Activated CD4-positive, alpha-beta T cell treated with anti-CD3 and anti-CD28 coated beads for 48 hours (primary cell): ENCODE results near the gene CCDC127.
"Not testable (repeated sequence)": the region's sequence is repeated elsewhere in the genome, so short reads cannot be mapped to it uniquely, and the experiment has no call there.

Experiments used
- DNase-seq: peaks from one replicate; pipeline ENCODE4 v3.0.0-alpha.2; 2020

Gene CCDC127

DNA sequence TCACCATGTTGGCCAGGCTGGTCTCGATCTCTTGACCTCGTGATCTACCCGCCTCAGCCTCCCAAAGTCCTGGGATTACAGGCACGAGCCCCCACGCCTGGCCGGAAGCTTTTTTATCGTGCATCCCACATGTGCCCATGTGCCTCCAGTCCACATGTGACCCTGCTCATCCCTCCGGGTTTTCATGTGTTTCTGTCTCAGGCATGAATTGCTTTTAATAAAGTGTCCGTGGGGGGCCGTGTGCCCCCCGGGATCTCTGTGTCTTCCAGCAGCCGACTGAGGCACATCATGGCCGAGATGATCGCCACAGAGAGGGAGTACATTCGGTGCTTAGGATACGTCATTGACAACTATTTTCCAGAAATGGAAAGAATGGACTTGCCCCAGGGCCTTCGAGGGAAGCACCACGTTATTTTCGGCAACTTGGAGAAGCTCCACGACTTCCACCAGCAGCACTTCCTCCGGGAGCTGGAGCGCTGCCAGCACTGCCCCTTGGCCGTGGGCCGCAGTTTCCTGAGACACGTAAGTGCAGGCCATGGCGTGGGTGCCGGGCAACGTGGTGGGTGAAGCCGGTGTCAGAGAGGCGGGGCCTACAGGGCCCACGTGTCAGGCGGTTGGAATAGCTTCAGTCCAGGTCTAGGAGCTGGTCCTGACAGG, 48.8 kb downstream of the CCDC127 start:
- DNase-seq: no peak

GRCh38 chr5:167982-168660, 49.8 kb downstream of the CCDC127 start:
- no peak for DNase-seq

GRCh38 chr5:167511-167910, 50.4 kb downstream of the CCDC127 start:
- no peak for DNase-seq

- no peak for DNase-seq
These were observed 51.2 kb downstream of the CCDC127 start for GRCh38 chr5:166441-167372.

- DNase-seq: not testable (repeated sequence)
These were observed 53.2 kb downstream of the CCDC127 start for GRCh38 chr5:164783-165182.

- no peak for DNase-seq
These were observed 53.7 kb downstream of the CCDC127 start for GRCh38 chr5:164244-164643.

- DNase-seq: no peak
These were observed 54.1 kb downstream of the CCDC127 start for GRCh38 chr5:163841-164240.

DNA sequence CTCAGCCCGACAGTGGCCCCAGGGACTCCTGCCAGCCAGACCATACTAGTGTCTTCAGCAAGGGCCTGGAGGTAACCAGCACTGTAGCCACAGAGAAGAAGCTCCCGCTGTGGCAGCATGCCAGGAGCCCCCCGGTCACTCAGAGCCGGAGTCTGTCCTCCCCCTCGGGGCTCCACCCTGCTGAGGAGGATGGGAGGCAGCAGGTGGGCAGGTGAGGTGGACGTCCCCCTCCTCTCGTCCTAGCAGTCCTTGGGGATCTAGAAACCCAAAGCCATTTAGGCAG, 54.7 kb downstream of the CCDC127 start:
- DNase-seq: no peak

DNA sequence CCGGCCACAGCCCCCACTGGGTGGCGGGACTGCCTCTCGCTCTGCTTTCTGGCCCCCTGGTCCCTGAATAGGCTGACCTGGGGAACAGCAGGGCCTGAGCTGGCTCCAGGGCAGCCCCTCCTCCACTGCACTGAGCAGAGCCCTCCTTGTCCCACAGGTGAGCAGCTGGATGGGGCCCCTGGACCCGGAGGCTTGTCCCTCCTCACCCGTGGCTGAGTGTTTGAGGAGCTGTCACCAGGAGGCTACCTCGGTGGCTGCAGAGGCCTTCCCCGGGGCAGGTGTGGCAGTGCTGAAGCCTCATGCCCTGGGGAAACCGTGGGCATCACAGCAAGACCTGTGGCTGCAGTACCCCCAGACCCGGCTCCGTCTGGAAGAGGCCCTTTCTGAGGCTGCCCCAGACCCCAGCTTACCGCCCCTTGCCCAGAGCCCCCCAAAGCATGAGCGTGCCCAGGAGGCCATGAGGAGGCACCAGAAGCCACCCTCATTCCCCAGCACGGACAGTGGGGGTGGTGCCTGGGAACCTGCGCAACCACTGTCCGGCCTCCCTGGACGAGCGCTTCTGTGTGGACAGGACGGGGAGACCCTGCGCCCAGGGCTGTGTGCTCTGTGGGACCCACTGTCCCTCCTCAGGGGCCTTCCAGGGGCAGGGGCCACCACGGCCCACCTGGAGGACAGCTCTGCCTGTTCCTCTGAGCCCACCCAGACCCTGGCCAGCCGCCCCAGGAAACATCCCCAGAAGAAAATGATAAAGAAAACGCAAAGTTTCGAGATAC, 55.2 kb downstream of the CCDC127 start:
- no peak for DNase-seq

- DNase-seq: no peak
These were observed 55.8 kb downstream of the CCDC127 start for GRCh38 chr5:162190-162564.

DNA sequence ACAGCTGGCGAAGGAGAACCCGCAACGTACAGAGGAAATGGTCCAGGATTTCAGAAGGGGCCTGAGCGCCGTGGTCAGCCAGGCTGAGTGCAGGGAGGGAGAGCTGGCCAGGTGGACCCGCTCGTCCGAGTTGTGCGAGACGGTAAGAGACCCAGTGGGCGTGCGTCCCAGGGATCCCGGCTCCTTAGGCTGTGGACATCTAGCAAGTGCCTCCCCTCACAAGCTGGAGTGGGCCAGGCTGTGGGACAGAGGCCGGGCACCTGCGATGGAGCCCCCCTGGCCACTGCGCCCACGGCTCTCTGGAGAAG, 56.2 kb downstream of the CCDC127 start:
- no peak for DNase-seq

- no peak for DNase-seq
These were observed 56.8 kb downstream of the CCDC127 start for GRCh38 chr5:160921-161802.

DNA sequence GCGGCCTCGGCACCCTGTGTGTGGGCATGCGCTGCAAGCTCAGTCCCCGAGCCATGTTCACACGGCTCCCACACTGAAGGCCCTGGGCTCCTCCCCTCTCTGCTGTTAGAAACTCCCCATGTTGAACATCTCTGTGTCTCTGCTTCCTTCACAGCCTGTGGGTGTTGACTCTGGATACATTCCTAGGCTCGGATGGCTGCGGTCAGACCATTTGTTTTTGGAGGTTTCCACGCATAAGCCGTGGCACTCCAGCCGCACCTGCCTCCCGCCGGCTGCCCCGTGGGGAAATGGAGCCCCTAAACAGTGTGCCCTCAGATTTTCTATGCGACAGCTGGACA, 57.8 kb downstream of the CCDC127 start:
- no peak for DNase-seq

GRCh38 chr5:159448-160172, 58.3 kb downstream of the CCDC127 start:
- DNase-seq: no peak

DNA sequence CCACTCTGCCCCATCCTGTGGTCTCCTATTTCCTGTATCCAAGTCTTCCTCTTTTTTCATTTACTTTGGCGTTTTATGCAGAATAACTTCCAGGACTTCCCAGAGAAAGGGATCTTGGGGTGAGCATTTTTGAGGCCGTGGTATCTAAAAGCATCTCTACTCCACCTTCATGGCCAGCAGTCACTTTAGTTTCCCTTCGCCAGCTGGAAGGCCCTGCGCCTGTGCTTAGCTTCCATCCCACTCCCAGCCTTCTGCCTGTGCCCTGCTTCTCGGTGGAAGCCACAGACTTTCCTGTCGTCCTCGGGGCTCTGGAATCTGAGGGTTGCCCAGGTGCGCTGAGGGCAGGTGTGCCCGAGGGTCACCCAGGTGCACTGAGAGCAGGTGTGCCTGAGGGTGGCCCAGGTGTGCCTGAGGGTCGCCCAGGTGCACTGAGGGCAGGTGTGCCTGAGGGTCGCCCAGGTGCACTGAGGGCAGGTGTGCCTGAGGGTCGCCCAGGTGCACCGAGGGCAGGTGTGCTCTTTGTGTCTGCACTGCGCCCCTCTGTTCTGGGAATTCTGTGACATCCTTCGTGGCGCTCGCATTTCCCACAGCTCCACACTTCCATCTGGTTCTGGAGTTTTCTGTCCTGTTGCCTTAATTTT, 59.0 kb downstream of the CCDC127 start:
- DNase-seq: no peak

DNA sequence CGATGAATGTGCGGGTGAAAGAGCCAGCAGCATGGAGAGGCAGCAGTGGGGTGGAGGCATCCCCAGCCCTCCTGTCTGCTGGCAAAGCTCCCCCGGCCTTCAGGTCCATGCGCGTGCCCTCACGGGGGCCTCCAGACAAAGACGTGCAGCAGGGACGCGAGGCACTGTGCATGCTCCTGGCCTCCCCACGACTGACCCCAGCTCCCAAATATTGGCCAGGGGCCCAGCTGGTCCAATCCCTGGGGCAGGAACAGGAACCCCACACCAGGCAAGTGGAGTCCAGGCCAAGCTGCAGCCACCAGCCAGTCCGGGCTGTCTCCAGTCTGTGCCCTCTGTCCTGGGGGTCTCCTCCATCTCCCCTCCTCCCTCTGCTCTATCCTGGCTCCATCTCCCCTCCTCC, 60.2 kb downstream of the CCDC127 start:
- no peak for DNase-seq

GRCh38 chr5:157126-157715, 60.7 kb downstream of the CCDC127 start:
- no peak for DNase-seq

GRCh38 chr5:156411-157072, 61.4 kb downstream of the CCDC127 start:
- DNase-seq: no peak

DNA sequence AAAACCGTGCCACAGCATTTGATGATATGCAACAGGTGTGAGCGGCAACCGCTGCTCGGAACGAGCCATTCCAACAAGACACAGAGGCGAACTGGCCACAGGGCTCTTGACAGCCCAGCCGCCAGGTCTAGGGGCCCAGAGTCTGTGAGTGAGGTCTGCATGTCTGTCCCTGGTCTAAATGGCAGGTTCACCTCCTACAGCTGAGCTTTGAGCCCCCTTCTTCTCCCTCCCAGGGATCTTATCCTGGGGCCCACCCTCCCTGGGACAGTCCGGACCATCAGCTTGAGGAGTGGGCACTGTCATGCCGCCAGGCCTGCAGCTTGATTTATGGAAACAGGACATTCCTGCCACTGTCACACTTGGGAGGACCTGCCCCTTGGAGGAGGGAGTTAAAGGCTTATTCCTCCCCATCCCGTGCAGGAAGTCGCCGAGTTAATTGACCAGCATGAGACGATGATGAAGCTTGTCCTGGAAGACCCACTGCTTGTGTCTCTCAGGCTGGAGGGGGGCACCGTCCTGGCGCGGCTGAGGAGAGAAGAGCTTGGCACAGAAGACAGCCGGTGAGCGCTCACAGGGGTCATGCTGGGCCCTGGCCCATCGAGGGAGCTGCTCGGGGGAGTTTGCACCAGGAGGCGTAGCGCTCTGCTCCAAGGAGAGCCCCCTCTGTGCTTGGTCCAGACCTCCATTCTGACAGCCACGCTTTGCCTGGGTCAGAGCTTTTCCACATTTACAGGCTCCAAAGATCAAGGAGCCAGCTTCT, 62.1 kb downstream of the CCDC127 start:
- no peak for DNase-seq

DNA sequence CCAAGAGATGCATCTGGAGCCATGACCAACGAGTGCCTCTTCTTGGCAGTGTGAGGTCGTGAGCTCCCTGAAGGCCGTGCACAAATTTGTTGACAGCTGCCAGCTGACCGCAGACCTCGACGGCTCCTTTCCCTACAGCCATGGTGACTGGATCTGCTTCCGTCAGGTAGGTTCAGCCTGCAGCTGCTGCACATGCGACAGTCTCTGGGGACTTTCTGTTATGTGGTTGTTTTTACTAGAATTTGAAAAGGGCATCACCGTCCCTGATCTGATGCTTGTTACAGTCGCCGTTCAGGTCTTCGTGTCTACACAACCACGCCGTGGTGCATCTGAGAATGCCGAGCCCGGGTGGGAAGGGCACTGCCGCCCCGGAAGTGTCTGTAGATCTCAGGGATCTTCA, 63.1 kb downstream of the CCDC127 start:
- no peak for DNase-seq
